ENCODE measurements around the gene KLHDC3. TPM values are rescaled to one million over a fixed set of nuclear protein-coding genes. Genes with fewer than 3 reads are reported as not detected.

Gene KLHDC3
- total and polyA plus RNA-seq, 2 of the 13 experiments (the other 11 are each of a cell fraction or from before 2014, with no cell fraction given): 78.3 to 91.5 TPM

DNA sequence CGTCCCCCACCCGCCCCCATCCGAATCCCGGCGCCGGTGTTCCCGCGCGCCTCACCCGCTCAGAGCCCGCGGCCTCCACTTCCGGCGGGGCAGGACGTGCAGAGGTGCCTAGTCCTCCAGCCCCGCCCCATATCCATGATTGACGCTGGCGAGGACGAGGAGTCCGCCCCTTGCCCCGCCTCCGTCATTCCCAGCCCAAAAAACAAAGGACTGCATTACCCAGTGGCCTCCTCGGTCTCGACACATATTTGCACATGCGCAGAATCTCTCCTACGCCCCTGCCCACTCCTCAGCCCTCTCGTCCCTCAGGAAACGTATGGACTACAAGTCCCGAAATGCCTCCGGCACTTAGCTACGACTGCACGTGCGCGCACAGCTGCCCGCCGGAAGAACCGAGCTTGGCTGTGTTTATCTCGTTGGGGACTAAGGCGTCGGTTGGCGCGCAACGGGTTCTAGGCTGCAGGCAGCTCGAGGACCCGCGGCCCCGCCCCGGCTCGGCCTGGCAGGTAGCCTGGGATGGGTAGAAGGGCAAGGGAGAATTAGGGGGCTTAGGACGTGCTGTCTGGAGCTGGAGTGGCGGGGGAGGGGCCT, at the start of gene KLHDC3, which contains the start of gene MEA1 (continued):
- TF ChIP-seq ZXDC (CRISPR knock-in tag; IDR thresholded peaks at IDR 0.05): no peak
- no peak for TF ChIP-seq ZFAT (CRISPR knock-in tag; conservative IDR thresholded peaks at IDR 0.05)
- TF ChIP-seq, protein P1, sequence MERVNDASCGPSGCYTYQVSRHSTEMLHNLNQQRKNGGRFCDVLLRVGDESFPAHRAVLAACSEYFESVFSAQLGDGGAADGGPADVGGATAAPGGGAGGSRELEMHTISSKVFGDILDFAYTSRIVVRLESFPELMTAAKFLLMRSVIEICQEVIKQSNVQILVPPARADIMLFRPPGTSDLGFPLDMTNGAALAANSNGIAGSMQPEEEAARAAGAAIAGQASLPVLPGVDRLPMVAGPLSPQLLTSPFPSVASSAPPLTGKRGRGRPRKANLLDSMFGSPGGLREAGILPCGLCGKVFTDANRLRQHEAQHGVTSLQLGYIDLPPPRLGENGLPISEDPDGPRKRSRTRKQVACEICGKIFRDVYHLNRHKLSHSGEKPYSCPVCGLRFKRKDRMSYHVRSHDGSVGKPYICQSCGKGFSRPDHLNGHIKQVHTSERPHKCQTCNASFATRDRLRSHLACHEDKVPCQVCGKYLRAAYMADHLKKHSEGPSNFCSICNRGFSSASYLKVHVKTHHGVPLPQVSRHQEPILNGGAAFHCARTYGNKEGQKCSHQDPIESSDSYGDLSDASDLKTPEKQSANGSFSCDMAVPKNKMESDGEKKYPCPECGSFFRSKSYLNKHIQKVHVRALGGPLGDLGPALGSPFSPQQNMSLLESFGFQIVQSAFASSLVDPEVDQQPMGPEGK (CRISPR knock-in tag; IDR thresholded peaks at IDR 0.05): no peak; the same call in 1 of the 2 replicates
- TF ChIP-seq, protein P2, sequence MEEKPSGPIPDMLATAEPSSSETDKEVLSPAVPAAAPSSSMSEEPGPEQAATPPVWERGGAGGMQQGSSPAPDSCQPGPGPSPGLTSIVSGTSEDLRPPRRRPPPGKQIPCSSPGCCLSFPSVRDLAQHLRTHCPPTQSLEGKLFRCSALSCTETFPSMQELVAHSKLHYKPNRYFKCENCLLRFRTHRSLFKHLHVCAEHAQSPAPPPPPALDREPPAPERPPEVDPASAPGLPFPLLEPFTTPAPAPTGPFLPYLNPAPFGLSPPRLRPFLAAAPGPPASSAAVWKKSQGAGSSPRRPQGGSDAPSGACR (CRISPR knock-in tag; IDR thresholded peaks at IDR 0.05): peak; percentile 63; the same call in 1 of the 2 replicates
- TF ChIP-seq, protein P3, sequence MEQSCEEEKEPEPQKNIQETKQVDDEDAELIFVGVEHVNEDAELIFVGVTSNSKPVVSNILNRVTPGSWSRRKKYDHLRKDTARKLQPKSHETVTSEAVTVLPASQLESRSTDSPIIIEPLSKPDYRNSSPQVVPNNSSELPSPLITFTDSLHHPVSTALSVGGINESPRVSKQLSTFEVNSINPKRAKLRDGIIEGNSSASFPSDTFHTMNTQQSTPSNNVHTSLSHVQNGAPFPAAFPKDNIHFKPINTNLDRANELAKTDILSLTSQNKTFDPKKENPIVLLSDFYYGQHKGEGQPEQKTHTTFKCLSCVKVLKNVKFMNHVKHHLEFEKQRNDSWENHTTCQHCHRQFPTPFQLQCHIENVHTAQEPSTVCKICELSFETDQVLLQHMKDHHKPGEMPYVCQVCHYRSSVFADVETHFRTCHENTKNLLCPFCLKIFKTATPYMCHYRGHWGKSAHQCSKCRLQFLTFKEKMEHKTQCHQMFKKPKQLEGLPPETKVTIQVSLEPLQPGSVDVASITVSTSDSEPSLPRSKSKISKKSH (CRISPR knock-in tag; IDR thresholded peaks at IDR 0.05; ENCODE audit: borderline replicate concordance): no peak; the same call in 1 of the 2 replicates
- TF ChIP-seq NFE2L1 (CRISPR knock-in tag; IDR thresholded peaks at IDR 0.05; ENCODE audit: borderline replicate concordance): no peak
- TF ChIP-seq KAT8 (CRISPR knock-in tag; IDR thresholded peaks at IDR 0.05): peak; percentile 86
- TF ChIP-seq ZSCAN25 (CRISPR knock-in tag; IDR thresholded peaks at IDR 0.05): no peak
- no peak for TF ChIP-seq HMG20A (CRISPR knock-in tag; IDR thresholded peaks at IDR 0.05; ENCODE audit: borderline replicate concordance)
- TF ChIP-seq DNMT1 (CRISPR knock-in tag; IDR thresholded peaks at IDR 0.05): no peak
- no peak for TF ChIP-seq PRMT3 (CRISPR knock-in tag; IDR thresholded peaks at IDR 0.05; ENCODE audit: borderline replicate concordance, low read depth)
- TF ChIP-seq SNAI1 (CRISPR knock-in tag; IDR thresholded peaks at IDR 0.05; ENCODE audit: borderline replicate concordance): no peak
- TF ChIP-seq ZNF784 (CRISPR knock-in tag; IDR thresholded peaks at IDR 0.05; ENCODE audit: borderline replicate concordance): no peak; the same call in 1 of the 2 replicates
- TF ChIP-seq, protein P4, sequence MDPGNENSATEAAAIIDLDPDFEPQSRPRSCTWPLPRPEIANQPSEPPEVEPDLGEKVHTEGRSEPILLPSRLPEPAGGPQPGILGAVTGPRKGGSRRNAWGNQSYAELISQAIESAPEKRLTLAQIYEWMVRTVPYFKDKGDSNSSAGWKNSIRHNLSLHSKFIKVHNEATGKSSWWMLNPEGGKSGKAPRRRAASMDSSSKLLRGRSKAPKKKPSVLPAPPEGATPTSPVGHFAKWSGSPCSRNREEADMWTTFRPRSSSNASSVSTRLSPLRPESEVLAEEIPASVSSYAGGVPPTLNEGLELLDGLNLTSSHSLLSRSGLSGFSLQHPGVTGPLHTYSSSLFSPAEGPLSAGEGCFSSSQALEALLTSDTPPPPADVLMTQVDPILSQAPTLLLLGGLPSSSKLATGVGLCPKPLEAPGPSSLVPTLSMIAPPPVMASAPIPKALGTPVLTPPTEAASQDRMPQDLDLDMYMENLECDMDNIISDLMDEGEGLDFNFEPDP (CRISPR knock-in tag; conservative IDR thresholded peaks at IDR 0.05): no peak
- peak; percentile 22; the same call in 1 of the 2 replicates for TF ChIP-seq ZNF335 (CRISPR knock-in tag; IDR thresholded peaks at IDR 0.05)
- no peak; the same call in 1 of the 2 replicates for TF ChIP-seq NR2F2 (IDR thresholded peaks at IDR 0.05; ENCODE audit: borderline replicate concordance, low read depth)
- TF ChIP-seq ZFP1 (CRISPR knock-in tag; IDR thresholded peaks at IDR 0.05): no peak
- TF ChIP-seq PHF8 (CRISPR knock-in tag; IDR thresholded peaks at IDR 0.05): peak; percentile 77
- no peak for TF ChIP-seq TCF7 (IDR thresholded peaks at IDR 0.05; ENCODE audit: low read depth)
- TF ChIP-seq ZBTB20 (CRISPR knock-in tag; IDR thresholded peaks at IDR 0.05; ENCODE audit: borderline replicate concordance, low read depth): no peak
- peak; percentile 94 for TF ChIP-seq ELF1 (CRISPR knock-in tag; IDR thresholded peaks at IDR 0.05)
